ENCODE measurements around the gene TP53AIP1. TPM values are rescaled to one million over a fixed set of nuclear protein-coding genes. Genes with fewer than 3 reads are reported as not detected.

The TP53AIP1 gene
- total and polyA plus RNA-seq, 2 experiments from 2014 or later, result 0.07 TPM; not detected in 1

GRCh38 chr11:128896356-128896755 lies 46.3 kb downstream of the TP53AIP1 start:
- Histone ChIP-seq H3K36me3 (ENCODE audit: insufficient read depth) (no peaks in the 10 kb centered on the region), H3F3A (replicated peaks; ENCODE audit: low read depth) (peaks cover 3% of the 10 kb centered on the region; the same call in 1 of the 2 replicates), H3K27me3 (ENCODE audit: insufficient read depth) (peaks cover 90% of the 10 kb centered on the region), H3K79me2 (replicated peaks; ENCODE audit: insufficient read depth) (no peaks in the 10 kb centered on the region), H3K4me1 (ENCODE audit: insufficient read depth) (peaks cover 15% of the 10 kb centered on the region), H3K4me2 (no peak overlapping the region), H3K4me3 (no peak overlapping the region), H3K9me2 (ENCODE audit: insufficient read depth) (no peaks in the 10 kb centered on the region), H3K27ac (ENCODE audit: low read depth) (no peak overlapping the region), H2AFZ (no peak overlapping the region), H4K20me1 (replicated peaks; ENCODE audit: insufficient read depth) (peaks cover 14% of the 10 kb centered on the region)
- peaks cover 54% of the 10 kb centered on the region for H3K27me3 Mint-ChIP-seq (ENCODE audit: insufficient read depth, low read depth, poor library complexity)
- ATAC-seq (no peak), DNase-seq (ENCODE audit: low spot score) (no peak)
- no peaks in the 10 kb centered on the region; the same call in 1 of the 3 replicates for H3K9me3 Mint-ChIP-seq
- H3K27ac Mint-ChIP-seq, result no peak overlapping the region
- no peaks in the 10 kb centered on the region; the same call in 2 of the 3 replicates for H3K36me3 Mint-ChIP-seq (ENCODE audit: low read depth)
- TF ChIP-seq EZH2 (IDR thresholded peaks at IDR 0.05; ENCODE audit: low read depth, unreplicated experiment), result no peak
- no peak for TF ChIP-seq CREB1 (CRISPR knock-in tag; IDR thresholded peaks at IDR 0.05; ENCODE audit: low read depth)
- TF ChIP-seq REST (IDR thresholded peaks at IDR 0.05; ENCODE audit: unreplicated experiment), result no peak
- TF ChIP-seq JUNB (IDR thresholded peaks at IDR 0.05; ENCODE audit: unreplicated experiment), result no peak
- no peak for TF ChIP-seq EZH2phosphoT487 (IDR thresholded peaks at IDR 0.05; ENCODE audit: unreplicated experiment)
- no peak for TF ChIP-seq ETS1 (IDR thresholded peaks at IDR 0.05)
- no peak for TF ChIP-seq STAT1 (IDR thresholded peaks at IDR 0.05; ENCODE audit: unreplicated experiment)
- no peak for TF ChIP-seq NANOG (IDR thresholded peaks at IDR 0.05; ENCODE audit: borderline replicate concordance)
- no peak for TF ChIP-seq ZNF114 (CRISPR knock-in tag; IDR thresholded peaks at IDR 0.05)
- no peak for TF ChIP-seq ZNF331 (CRISPR knock-in tag; IDR thresholded peaks at IDR 0.05; ENCODE audit: low read depth)
- no peak overlapping the region for H3K4me3 Mint-ChIP-seq
- H3K4me1 Mint-ChIP-seq, result peaks cover 28% of the 10 kb centered on the region

GRCh38 chr11:128895526-128895925 lies 47.1 kb downstream of the TP53AIP1 start:
- Histone ChIP-seq H3K27me3 (ENCODE audit: insufficient read depth) (peaks cover 89% of the 10 kb centered on the region), H3K36me3 (ENCODE audit: insufficient read depth) (no peaks in the 10 kb centered on the region), H3F3A (replicated peaks; ENCODE audit: low read depth) (peaks cover 3% of the 10 kb centered on the region; the same call in 1 of the 2 replicates), H3K4me2 (no peak overlapping the region), H3K4me1 (ENCODE audit: insufficient read depth) (peaks cover 13% of the 10 kb centered on the region), H3K9me2 (ENCODE audit: insufficient read depth) (no peaks in the 10 kb centered on the region), H4K20me1 (replicated peaks; ENCODE audit: insufficient read depth) (peaks cover 6% of the 10 kb centered on the region; the same call in 1 of the 2 replicates), H3K4me3 (no peak overlapping the region), H3K27ac (ENCODE audit: low read depth) (no peak overlapping the region), H3K79me2 (replicated peaks; ENCODE audit: insufficient read depth) (no peaks in the 10 kb centered on the region), H2AFZ (no peak overlapping the region)
- Mint-ChIP-seq H3K4me1 (peaks cover 27% of the 10 kb centered on the region), H3K36me3 (ENCODE audit: low read depth) (no peaks in the 10 kb centered on the region; the same call in 2 of the 3 replicates), H3K27ac (no peak overlapping the region), H3K9me3 (no peaks in the 10 kb centered on the region; the same call in 1 of the 3 replicates), H3K4me3 (no peak overlapping the region), H3K27me3 (ENCODE audit: insufficient read depth, low read depth, poor library complexity) (peaks cover 53% of the 10 kb centered on the region)
- ATAC-seq, result no peak
- no peak for DNase-seq (ENCODE audit: low spot score)
- TF ChIP-seq CREB1 (CRISPR knock-in tag; IDR thresholded peaks at IDR 0.05; ENCODE audit: low read depth) (no peak), ZNF114 (CRISPR knock-in tag; IDR thresholded peaks at IDR 0.05) (no peak), JUNB (IDR thresholded peaks at IDR 0.05; ENCODE audit: unreplicated experiment) (no peak), REST (IDR thresholded peaks at IDR 0.05; ENCODE audit: unreplicated experiment) (no peak), STAT1 (IDR thresholded peaks at IDR 0.05; ENCODE audit: unreplicated experiment) (no peak), ZNF331 (CRISPR knock-in tag; IDR thresholded peaks at IDR 0.05; ENCODE audit: low read depth) (no peak), CTCF (conservative IDR thresholded peaks at IDR 0.05; ENCODE audit: low read depth in 2 of 2) (no peak), NANOG (IDR thresholded peaks at IDR 0.05; ENCODE audit: borderline replicate concordance) (no peak), ETS1 (IDR thresholded peaks at IDR 0.05) (no peak)

Measured in GM23338 (cell line).